ENCODE data around the gene MTX3.

Gene MTX3

GRCh38 chr5:79955941-79956670 is 35.0 kb downstream of the MTX3 start:
- TF ChIP-seq CTCF (conservative IDR thresholded peaks at IDR 0.05; ENCODE audit: low read depth): no peak

GRCh38 chr5:79955356-79955895 is 35.6 kb downstream of the MTX3 start:
- POLR2A ChIA-PET (ENCODE audit: low non-redundant PET): no interaction called here
- CTCF ChIA-PET: no interaction called here
- no peak for TF ChIP-seq CTCF (conservative IDR thresholded peaks at IDR 0.05; ENCODE audit: low read depth)
- no peak for DNase-seq (ENCODE audit: low spot score)
- peak overlapping the region; percentile 72 for H3K27ac ChIP-seq

More at GRCh38 chr5:79955941-79956670, 35.0 kb downstream of the MTX3 start:
- ChIA-PET POLR2A (ENCODE audit: low non-redundant PET) (no interaction called here), CTCF (no interaction called here)
- peak overlapping the region; percentile 72 for H3K27ac ChIP-seq
- peak; percentile 97 for DNase-seq (ENCODE audit: low spot score)

DNA sequence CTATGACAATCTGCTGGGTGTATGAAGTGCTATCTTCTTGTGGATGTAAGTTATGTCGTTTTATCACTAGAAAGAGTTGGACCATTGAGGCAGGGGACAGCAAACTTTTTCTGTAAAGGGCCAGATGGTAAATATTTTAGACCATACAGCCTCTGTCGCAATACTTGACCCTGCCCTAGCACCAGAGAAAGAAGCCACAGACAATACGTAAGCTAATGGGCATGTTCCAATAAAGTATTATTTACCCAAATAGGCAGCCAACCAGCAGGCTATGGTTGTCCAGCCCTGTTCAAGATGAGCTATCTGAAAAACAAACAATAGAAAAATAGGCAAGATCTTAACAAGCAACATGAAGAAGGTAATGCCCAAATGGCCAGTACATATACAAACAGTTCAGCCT is 36.4 kb downstream of the MTX3 start:
- POLR2A ChIA-PET (ENCODE audit: low non-redundant PET): no interaction called here
- H3K27ac ChIP-seq: no peak overlapping the region
- CTCF ChIA-PET: interaction anchor here (1.2 kb wide), 1 partner anchor 129 kb away, joined by 3 read pairs; no protein-coding TSS in a partner anchor
- no peak for DNase-seq (ENCODE audit: low spot score)
- TF ChIP-seq CTCF (conservative IDR thresholded peaks at IDR 0.05; ENCODE audit: low read depth): no peak

GRCh38 chr5:79947567-79947966 is 43.5 kb downstream of the MTX3 start:
- TF ChIP-seq CTCF (conservative IDR thresholded peaks at IDR 0.05; ENCODE audit: low read depth): no peak
- POLR2A ChIA-PET (ENCODE audit: low non-redundant PET): no interaction called here
- CTCF ChIA-PET: interaction anchor here (0.9 kb wide), 1 partner anchor 17 kb away, joined by 3 read pairs; no protein-coding TSS in a partner anchor
- H3K27ac ChIP-seq: no peak overlapping the region
- no peak for DNase-seq (ENCODE audit: low spot score)

GRCh38 chr5:79938468-79938867 is 52.6 kb downstream of the MTX3 start:
- no peak for TF ChIP-seq CTCF (conservative IDR thresholded peaks at IDR 0.05; ENCODE audit: low read depth)
- peak overlapping the region; percentile 31 for H3K27ac ChIP-seq
- CTCF ChIA-PET: interaction anchor here (0.6 to 0.7 kb wide), 2 partner anchors 75 to 262 kb away, joined by 3 to 4 read pairs; no protein-coding TSS in a partner anchor
- DNase-seq (ENCODE audit: low spot score): peak; percentile 48
- POLR2A ChIA-PET (ENCODE audit: low non-redundant PET): no interaction called here

DNA sequence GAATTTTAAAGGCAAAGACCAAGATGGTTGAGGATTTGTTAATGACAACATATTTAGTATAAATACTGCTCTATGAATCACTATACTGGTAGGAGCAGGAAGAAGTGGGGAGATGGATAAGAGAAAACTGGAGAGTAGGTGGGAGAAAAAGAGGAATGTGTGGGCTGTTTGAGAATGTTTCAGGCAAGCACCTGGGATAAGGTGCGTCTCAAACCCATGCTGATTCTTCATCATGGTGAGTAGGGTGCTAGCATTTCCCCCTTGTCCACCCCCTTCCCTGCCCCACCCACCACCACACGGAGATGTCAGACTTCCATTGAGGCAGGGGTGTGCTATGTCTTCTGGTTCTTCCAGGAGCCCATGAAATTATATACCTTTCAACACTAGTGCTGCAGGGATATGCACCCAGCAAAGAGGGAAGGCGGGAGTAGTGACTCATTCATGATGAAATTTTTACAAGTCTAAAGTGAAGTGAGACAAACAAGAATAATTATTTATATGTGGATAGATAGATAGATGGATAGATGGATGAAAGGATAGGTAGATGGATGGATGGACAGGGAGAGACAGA is 54.3 kb downstream of the MTX3 start:
- no peak overlapping the region for H3K27ac ChIP-seq
- POLR2A ChIA-PET (ENCODE audit: low non-redundant PET): no interaction called here
- CTCF ChIA-PET: interaction anchor here (0.5 kb wide), 1 partner anchor 8 kb away, joined by 4 read pairs; no protein-coding TSS in a partner anchor
- DNase-seq (ENCODE audit: low spot score): peak; percentile 48
- TF ChIP-seq CTCF (conservative IDR thresholded peaks at IDR 0.05; ENCODE audit: low read depth): no peak
